IMR-90 (cell line): ENCODE data around the gene PTPRN2. TPM values are rescaled to one million over a fixed set of nuclear protein-coding genes. Genes with fewer than 3 reads are reported as not detected.

ENCODE experiments used
- ATAC-seq: fragments of 200-7000 bp; cut with Tn5 transposase; 2 replicates; pipeline ENCODE4 v1.9.1; 2020; ENCODE audit warnings: low read depth, mild to moderate bottlenecking, moderate library complexity
- BruUV-seq: library from RNA; stranded (reverse); fragments of 400-500 nt; replicated peaks from 2 replicates; lab custom pipeline; 2021; lab: Mats Ljungman, UMichigan
- CTCF ChIA-PET: fragments of 300-600 bp; formaldehyde crosslinking; extraction: SDS; loops from one replicate; lab custom pipeline; 2021; ENCODE audit warnings: antibody characterized with exemption; lab: Yijun Ruan, JAX
- POLR2A ChIA-PET: fragments of 300-600 bp; sonication (Branson Sonifier 250); formaldehyde crosslinking; loops from one replicate; lab custom pipeline; 2022; ENCODE audit warnings: antibody characterized with exemption; ENCODE audit not compliant: unreplicated experiment; lab: Charles Lee
- DNase-seq: peaks from one replicate; pipeline ENCODE4 v3.0.0; 2013
- H2AFZ ChIP-seq: replicated peaks from 2 replicates; pipeline ENCODE3; 2013; ENCODE audit warnings: low read length, mild to moderate bottlenecking; ENCODE audit not compliant: poor library complexity
- H2AK5ac ChIP-seq: 2 replicates; pipeline ENCODE4 v1.6.1; 2013; ENCODE audit warnings: low read depth, low read length, inconsistent platforms
- H2AK9ac ChIP-seq: replicated peaks from 2 replicates; pipeline ENCODE3; 2013; ENCODE audit warnings: mild to moderate bottlenecking, low read depth, low read length, moderate library complexity; ENCODE audit not compliant: poor library complexity
- H2BK120ac ChIP-seq: 2 replicates; pipeline ENCODE4 v1.6.1; 2013; ENCODE audit warnings: low read depth, low read length, inconsistent platforms
- H2BK15ac ChIP-seq: 3 replicates; pipeline ENCODE4 v1.6.1; 2013; ENCODE audit warnings: low read depth, low read length, inconsistent platforms
- H2BK20ac ChIP-seq: 2 replicates; pipeline ENCODE4 v1.6.1; 2013; ENCODE audit warnings: low read depth, mild to moderate bottlenecking, inconsistent platforms, low read length, moderate library complexity
- H2BK5ac ChIP-seq: 2 replicates; pipeline ENCODE4 v1.6.1; 2013; ENCODE audit warnings: mild to moderate bottlenecking, low read depth, low read length, inconsistent platforms; ENCODE audit not compliant: poor library complexity, severe bottlenecking
- H3K14ac ChIP-seq: replicated peaks from 2 replicates; pipeline ENCODE4 v1.6.1; 2013; ENCODE audit warnings: low read depth, low read length, inconsistent platforms
- H3K18ac ChIP-seq: 2 replicates; pipeline ENCODE4 v1.6.1; 2013; ENCODE audit warnings: low read depth, low read length, control low read depth
- H3K23ac ChIP-seq: 2 replicates; pipeline ENCODE4 v1.6.1; 2013; ENCODE audit warnings: low read depth, low read length, inconsistent platforms
- H3K27ac ChIP-seq: 2 replicates; pipeline ENCODE4 v1.5.1; 2013; ENCODE audit warnings: mild to moderate bottlenecking, control low read depth, low read length; ENCODE audit not compliant: insufficient read depth
- H3K27me3 ChIP-seq: 2 replicates; pipeline ENCODE4 v1.6.1; 2013; ENCODE audit warnings: low read length; ENCODE audit not compliant: control insufficient read depth, insufficient read depth
- H3K36me3 ChIP-seq: 2 replicates; pipeline ENCODE4 v1.6.1; 2013; ENCODE audit warnings: low read length, mixed read lengths; ENCODE audit not compliant: control insufficient read depth, insufficient read depth
- H3K4ac ChIP-seq: 2 replicates; pipeline ENCODE4 v1.6.1; 2013; ENCODE audit warnings: low read depth, low read length, inconsistent platforms
- H3K4me1 ChIP-seq: 2 replicates; pipeline ENCODE4 v1.6.1; 2013; ENCODE audit warnings: low read length, mixed read lengths; ENCODE audit not compliant: control insufficient read depth, insufficient read depth
- H3K4me2 ChIP-seq: 2 replicates; pipeline ENCODE4 v1.6.1; 2013; ENCODE audit warnings: low read depth, mild to moderate bottlenecking, control low read depth, low read length, moderate library complexity
- H3K4me3 ChIP-seq: 2 replicates; pipeline ENCODE4 v1.5.1; 2013; ENCODE audit warnings: low read depth, mild to moderate bottlenecking, control low read depth, low read length, moderate library complexity; ENCODE audit not compliant: insufficient read depth
- H3K56ac ChIP-seq: 2 replicates; pipeline ENCODE4 v1.6.1; 2013; ENCODE audit warnings: low read length, inconsistent platforms; ENCODE audit not compliant: insufficient read depth; ENCODE audit errors: extremely low read depth
- H3K79me1 ChIP-seq, 2 experiments: 2 replicates each; pipeline ENCODE4 v1.6.1; 2013; ENCODE audit warnings: low read length in 2 of 2, inconsistent platforms in 1 of 2, low read depth in 1 of 2
- H3K9ac ChIP-seq: 2 replicates; pipeline ENCODE4 v1.6.1; 2013; ENCODE audit warnings: low read depth, low read length, control low read depth
- H3K9me1 ChIP-seq: 2 replicates; pipeline ENCODE4 v1.6.1; 2013; ENCODE audit warnings: low read length, inconsistent platforms; ENCODE audit not compliant: insufficient read depth
- H3K9me3 ChIP-seq: 2 replicates; pipeline ENCODE4 v1.6.1; 2013; ENCODE audit warnings: low read length; ENCODE audit not compliant: control insufficient read depth, insufficient read depth
- H4K20me1 ChIP-seq: 2 replicates; pipeline ENCODE4 v1.6.1; 2013; ENCODE audit warnings: low read length, inconsistent platforms; ENCODE audit not compliant: insufficient read depth
- H4K5ac ChIP-seq: 2 replicates; pipeline ENCODE4 v1.6.1; 2013; ENCODE audit warnings: mild to moderate bottlenecking, low read depth, low read length, control low read depth
- H4K8ac ChIP-seq, 2 experiments: 2 replicates each; pipeline ENCODE4 v1.6.1; 2013; ENCODE audit warnings: low read depth in 2 of 2, low read length in 2 of 2, control low read depth in 1 of 2, inconsistent platforms in 1 of 2
- H4K91ac ChIP-seq: 2 replicates; pipeline ENCODE4 v1.6.1; 2013; ENCODE audit warnings: low read depth, low read length, inconsistent platforms; ENCODE audit not compliant: insufficient read depth
- BHLHE40 ChIP-seq: fragments of 150-350 bp; IDR thresholded peaks from 2 replicates; pipeline ENCODE4 v1.6.1; 2016; ENCODE audit warnings: mild to moderate bottlenecking, low read depth, low read length
- CHD1 ChIP-seq: IDR thresholded peaks from 2 replicates; pipeline ENCODE4 v1.6.1; 2012; ENCODE audit warnings: low read depth, low read length, improper control_type of control experiment
- CTCF ChIP-seq: conservative IDR thresholded peaks from 2 replicates; pipeline ENCODE4 v1.5.1; 2012; ENCODE audit warnings: mild to moderate bottlenecking, low read depth, low read length, improper control_type of control experiment
- ELK1 ChIP-seq: fragments of 150-350 bp; IDR thresholded peaks from 2 replicates; pipeline ENCODE4 v1.6.1; 2016; ENCODE audit warnings: low read depth, mild to moderate bottlenecking, low read length, moderate library complexity, borderline replicate concordance
- FOS ChIP-seq: fragments of 150-350 bp; IDR thresholded peaks from 2 replicates; pipeline ENCODE4 v1.6.1; 2016; ENCODE audit warnings: low read depth, low read length
- MAFK ChIP-seq: IDR thresholded peaks from 2 replicates; pipeline ENCODE4 v1.6.1; 2012; ENCODE audit warnings: low read depth, low read length, improper control_type of control experiment
- MAZ ChIP-seq: IDR thresholded peaks from 2 replicates; pipeline ENCODE4 v1.6.1; 2012; ENCODE audit warnings: low read depth, mild to moderate bottlenecking, low read length, improper control_type of control experiment, moderate library complexity, borderline replicate concordance
- MXI1 ChIP-seq: IDR thresholded peaks from 2 replicates; pipeline ENCODE4 v1.6.1; 2012; ENCODE audit warnings: low read depth, mild to moderate bottlenecking, low read length, moderate library complexity, borderline replicate concordance
- NFE2L2 ChIP-seq: fragments of 150-350 bp; IDR thresholded peaks from 2 replicates; pipeline ENCODE4 v1.6.1; 2016; ENCODE audit warnings: low read depth, mild to moderate bottlenecking, low read length
- POLR2A ChIP-seq: IDR thresholded peaks from 2 replicates; pipeline ENCODE4 v1.6.1; 2012; ENCODE audit warnings: mild to moderate bottlenecking, low read depth, low read length
- RAD21 ChIP-seq: IDR thresholded peaks from 2 replicates; pipeline ENCODE4 v1.6.1; 2012; ENCODE audit warnings: low read length, improper control_type of control experiment
- RCOR1 ChIP-seq: IDR thresholded peaks from 2 replicates; pipeline ENCODE4 v1.6.1; 2012; ENCODE audit warnings: mild to moderate bottlenecking, low read length, improper control_type of control experiment; ENCODE audit not compliant: insufficient replicate concordance
- RFX5 ChIP-seq: IDR thresholded peaks from 2 replicates; pipeline ENCODE4 v1.8.0; 2012; ENCODE audit warnings: low read depth, mild to moderate bottlenecking, low read length, moderate library complexity
- SMC3 ChIP-seq: fragments of 150-350 bp; IDR thresholded peaks from 2 replicates; pipeline ENCODE4 v1.6.1; 2016; ENCODE audit warnings: low read depth, mild to moderate bottlenecking, antibody characterized with exemption, low read length, moderate library complexity
- WGBS, 2 experiments: methylation state at CpG; one replicate each; pipeline versions ENCODE4 v1.1.5 to v1.1.7; 2013; ENCODE audit warnings: missing lambda C conversion rate in 2 of 2; ENCODE audit not compliant: insufficient read length in 1 of 2; ENCODE audit errors: extremely low coverage in 2 of 2; 5-methylcytosine and 5-hydroxymethylcytosine counted together
- dilution Hi-C: fragments of 300-500 bp; cut with HindIII; formaldehyde crosslinking; loops from one replicate; pipeline ENCODE4 v1.14.3; 2018; ENCODE audit warnings: low sequenced_read_pairs; ENCODE audit not compliant: unreplicated experiment
- in situ Hi-C: fragments of 300-500 bp; cut with MboI; formaldehyde crosslinking; loops from 3 replicates; pipeline ENCODE4 v1.14.3; 2019; ENCODE audit warnings: low sequenced_read_pairs, inconsistent platforms, mixed read lengths
- intact Hi-C: fragments of 100-400 bp; cut with micrococcal nuclease; formaldehyde crosslinking; loops from 2 replicates; pipeline ENCODE4 v1.10.0; 2022
- polyA plus RNA-seq, 3 experiments: library from polyadenylated mRNA; depleted of rRNA; stranded (reverse); fragments of >200 nt; gene quantifications; 2 replicates each; pipeline ENCODE4 v1.2.3, GENCODE V29; 2012; ENCODE audit warnings: low replicate concordance in 1 of 3
- total RNA-seq: library from RNA; depleted of rRNA; stranded (reverse); fragments of >200 nt; gene quantifications from 2 replicates; pipeline ENCODE4 v1.2.3, GENCODE V29; 2012
- TF ChIP-seq, protein P1 (sequence below): fragments of 150-350 bp; IDR thresholded peaks from 2 replicates; pipeline ENCODE4 v1.6.1; 2017; ENCODE audit warnings: mild to moderate bottlenecking, antibody characterized with exemption, low read length, low read depth

The PTPRN2 gene
- total and polyA plus RNA-seq, 2 of the 4 experiments (the other 2 are of a cell fraction): 0.03 TPM; not detected in 1

GRCh38 chr7:157827045-157827862 is 760.4 kb downstream of the PTPRN2 start:
- Histone ChIP-seq H4K5ac (no peak overlapping the region), H3K9ac (no peak overlapping the region), H3K9me1 (no peaks in the 10 kb centered on the region), H3K23ac (no peak overlapping the region), H3K79me1 (no peaks in the 10 kb centered on the region), H3K4me3 (no peak overlapping the region), H3K9me3 (peaks cover 71% of the 10 kb centered on the region), H4K91ac (no peak overlapping the region), H3K4me1 (no peaks in the 10 kb centered on the region), H3K4ac (no peak overlapping the region), H3K18ac (no peak overlapping the region), H2BK120ac (no peak overlapping the region), H4K20me1 (no peaks in the 10 kb centered on the region), H3K36me3 (no peaks in the 10 kb centered on the region), H2AK5ac (no peak overlapping the region), H3K27me3 (no peaks in the 10 kb centered on the region), H2BK5ac (no peak overlapping the region), H3K4me2 (no peak overlapping the region), H2AK9ac (no peak overlapping the region), H3K27ac (no peak overlapping the region), H4K8ac (no peak overlapping the region), H2AFZ (no peak overlapping the region), H2BK20ac (no peak overlapping the region), H2BK15ac (no peak overlapping the region), H3K14ac (no peak overlapping the region), H3K56ac (no peak overlapping the region)
- no TSS peak for BruUV-seq
- 70% methylated on average over 8 of the region's 23 CpGs; no CpG with 5 or more reads in 1 of the 2 experiments for WGBS, 2 experiments
- ATAC-seq (no peak), DNase-seq (no peak)
- intact Hi-C loops (no loop called here), in situ Hi-C loops (no loop called here), dilution Hi-C loops (no loop called here)
- ChIA-PET CTCF (no interaction called here), POLR2A (no interaction called here)
- TF ChIP-seq NFE2L2 (no peak), ELK1 (no peak), CTCF (no peak), POLR2A (no peak), MXI1 (no peak), RCOR1 (no peak), MAZ (no peak), RAD21 (no peak), FOS (no peak), RFX5 (no peak), CHD1 (no peak), SMC3 (no peak), BHLHE40 (no peak), MAFK (no peak)
- TF ChIP-seq, protein P1, sequence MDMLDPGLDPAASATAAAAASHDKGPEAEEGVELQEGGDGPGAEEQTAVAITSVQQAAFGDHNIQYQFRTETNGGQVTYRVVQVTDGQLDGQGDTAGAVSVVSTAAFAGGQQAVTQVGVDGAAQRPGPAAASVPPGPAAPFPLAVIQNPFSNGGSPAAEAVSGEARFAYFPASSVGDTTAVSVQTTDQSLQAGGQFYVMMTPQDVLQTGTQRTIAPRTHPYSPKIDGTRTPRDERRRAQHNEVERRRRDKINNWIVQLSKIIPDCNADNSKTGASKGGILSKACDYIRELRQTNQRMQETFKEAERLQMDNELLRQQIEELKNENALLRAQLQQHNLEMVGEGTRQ: no peak
